Gastrocnemius medialis (tissue), 4 donors: ENCODE results near the gene SVIP.

Experiments used
- CTCF ChIP-seq, 5 experiments: fragments of 450-650 bp in 3 of 5; fragments of 200-600 bp in 2 of 5; sonication (generic) in 2 of 5; IDR thresholded peaks in 4 of 5; conservative IDR thresholded peaks in 1 of 5; 1 replicate in 4 of 5; 2 replicates in 1 of 5; pipeline ENCODE4 v1.5.1; 2016 to 2019; ENCODE audit warnings: antibody characterized with exemption in 5 of 5, mild to moderate bottlenecking in 3 of 5, moderate library complexity in 3 of 5
- POLR2A ChIP-seq, 2 donors: fragments of 450-650 bp; IDR thresholded peaks; one replicate each; pipeline ENCODE4 v1.6.1; 2017; ENCODE audit warnings: antibody characterized with exemption in 2 of 2, mild to moderate bottlenecking in 2 of 2, moderate library complexity in 2 of 2

GRCh38 chr11:22797047-22797446, 32.6 kb downstream of the SVIP start:
- TF ChIP-seq CTCF (IDR thresholded peaks at IDR 0.05 in 4 of 5, conservative IDR thresholded peaks at IDR 0.05 in 1 of 5) (no peak), POLR2A (IDR thresholded peaks at IDR 0.05) (no peak)
